HepG2 (cell line): ENCODE data around the gene MRPL58. TPM values are rescaled to one million over a fixed set of nuclear protein-coding genes. Genes with fewer than 3 reads are reported as not detected.

Experiments
- ATAC-seq: fragments of 200-7000 bp; cut with Tn5 transposase; 3 replicates; pipeline ENCODE4 v1.9.1; 2020; ENCODE audit warnings: mild to moderate bottlenecking, moderate library complexity
- BruUV-seq: library from RNA; stranded (reverse); fragments of 400-500 nt; replicated peaks from 2 replicates; lab custom pipeline; 2021; lab: Mats Ljungman, UMichigan
- CTCF ChIA-PET: fragments of 300-600 bp; formaldehyde crosslinking; extraction: SDS; loops from one replicate; lab custom pipeline; 2021; ENCODE audit warnings: low total read pairs, inconsistent platforms, low intra/inter-chr PET ratio; lab: Yijun Ruan, JAX
- POLR2A ChIA-PET: fragments of 350-600 bp; sonication (Branson Sonifier 250); formaldehyde crosslinking; loops from one replicate; lab custom pipeline; 2020; ENCODE audit warnings: antibody characterized with exemption, inconsistent platforms; lab: Yijun Ruan, JAX
- DNase-seq: peaks from one replicate; pipeline ENCODE4 v3.0.0-alpha.2; 2015; ENCODE audit warnings: low spot score
- FAIRE-seq: peaks from 3 replicates; lab custom pipeline; 2011; peaks lifted over from hg19 to GRCh38; lab: Jason Lieb, UNC
- H2AFZ ChIP-seq: one replicate; pipeline ENCODE4 v1.6.1; 2011; ENCODE audit warnings: low read length, inconsistent platforms
- H3K27ac ChIP-seq: fragments of 300-600 bp; 3 replicates; pipeline ENCODE4 v1.8.0; 2011; ENCODE audit warnings: mixed run types, mild to moderate bottlenecking, mixed read lengths, low read length, inconsistent platforms; ENCODE audit not compliant: insufficient read depth; ENCODE audit errors: extremely low read length
- H3K27me3 ChIP-seq, 2 experiments: fragments of 200-600 bp in 1 of 2; 2 replicates in 1 of 2; 3 replicates in 1 of 2; pipeline versions ENCODE4 v1.6.0 to v1.8.0; 2011; ENCODE audit warnings: low read length in 2 of 2, mild to moderate bottlenecking in 2 of 2, moderate library complexity in 2 of 2, inconsistent platforms in 1 of 2; ENCODE audit not compliant: insufficient read depth in 2 of 2, control insufficient read depth in 1 of 2
- H3K36me3 ChIP-seq, 2 experiments: fragments of 200-600 bp in 1 of 2; replicated peaks in 1 of 2; 2 replicates in 1 of 2; 3 replicates in 1 of 2; pipeline versions ENCODE4 v1.5.1 to v1.8.0; 2011; ENCODE audit warnings: low read length in 2 of 2, inconsistent platforms in 1 of 2; ENCODE audit not compliant: insufficient read depth in 2 of 2, control insufficient read depth in 1 of 2
- H3K4me1 ChIP-seq: 2 replicates; pipeline ENCODE4 v1.5.1; 2012; ENCODE audit warnings: low read length, inconsistent platforms; ENCODE audit not compliant: insufficient read depth
- H3K4me2 ChIP-seq: 2 replicates; pipeline ENCODE4 v1.6.0; 2011; ENCODE audit warnings: low read depth, low read length, inconsistent platforms
- H3K4me3 ChIP-seq, 3 experiments: fragments of 200-600 bp in 1 of 3; sonication (generic), shearing (Covaris generic) in 1 of 3; replicated peaks in 1 of 3; 2 replicates each; pipeline ENCODE4 v1.5.1; 2011 to 2016; ENCODE audit warnings: low read length in 3 of 3, inconsistent platforms in 2 of 3, low read depth in 2 of 3, mild to moderate bottlenecking in 2 of 3, control low read depth in 1 of 3, mixed read lengths in 1 of 3; ENCODE audit not compliant: insufficient read depth in 1 of 3
- H3K79me2 ChIP-seq: one replicate; pipeline ENCODE4 v1.6.1; 2011; ENCODE audit warnings: low read length, inconsistent platforms; ENCODE audit not compliant: insufficient read depth
- H3K9ac ChIP-seq: 2 replicates; pipeline ENCODE4 v1.6.0; 2011; ENCODE audit warnings: mild to moderate bottlenecking, low read depth, low read length, inconsistent platforms; ENCODE audit not compliant: insufficient read depth
- H3K9me3 ChIP-seq: 2 replicates; pipeline ENCODE4 v1.5.1; 2012; ENCODE audit warnings: mild to moderate bottlenecking, low read length
- H4K20me1 ChIP-seq: 2 replicates; pipeline ENCODE4 v1.6.0; 2011; ENCODE audit warnings: inconsistent platforms, mild to moderate bottlenecking, low read length, moderate library complexity; ENCODE audit not compliant: insufficient read depth
- ARNTL ChIP-seq: sonication (generic); formaldehyde crosslinking; IDR thresholded peaks from 2 replicates; pipeline ENCODE4 v1.4.0; 2020; ENCODE audit warnings: mild to moderate bottlenecking, missing genetic modification reagents
- HOXA5 ChIP-seq: sonication (generic); formaldehyde crosslinking; IDR thresholded peaks from 2 replicates; pipeline ENCODE4 v1.4.0; 2020; ENCODE audit warnings: missing genetic modification reagents
- MXD4 ChIP-seq: IDR thresholded peaks from 2 replicates; pipeline ENCODE4 v1.6.1; 2016; ENCODE audit warnings: mild to moderate bottlenecking, missing biosample characterization, missing genetic modification reagents
- PRDM4 ChIP-seq: sonication (generic); formaldehyde crosslinking; IDR thresholded peaks from 2 replicates; pipeline ENCODE4 v1.9.0; 2021; ENCODE audit warnings: missing genetic modification reagents, borderline replicate concordance
- SMARCE1 ChIP-seq: fragments of 450-650 bp; IDR thresholded peaks from 2 replicates; pipeline ENCODE4 v1.6.1; 2017; ENCODE audit warnings: borderline replicate concordance
- STAG1 ChIP-seq: sonication (generic); formaldehyde crosslinking; IDR thresholded peaks from 2 replicates; pipeline ENCODE4 v1.4.0; 2020; ENCODE audit warnings: missing genetic modification reagents
- ZFP90 ChIP-seq: sonication (generic); formaldehyde crosslinking; IDR thresholded peaks from 2 replicates; pipeline ENCODE4 v1.8.0; 2022; ENCODE audit warnings: missing genetic modification reagents, mild to moderate bottlenecking, inconsistent platforms, borderline replicate concordance
- ZNF761 ChIP-seq: sonication (generic); formaldehyde crosslinking; conservative IDR thresholded peaks from 2 replicates; pipeline ENCODE4 v1.4.0; 2020; ENCODE audit warnings: mild to moderate bottlenecking, missing genetic modification reagents
- WGBS: methylation state at CpG from one replicate; pipeline ENCODE4 v1.1.6; 2017; ENCODE audit warnings: low lambda C conversion rate; 5-methylcytosine and 5-hydroxymethylcytosine counted together
- in situ Hi-C: cut with HindIII; loops from 2 replicates; pipeline ENCODE4 v1.10.0; 2017; ENCODE audit warnings: low pct_unique_long_range_greater_than_20kb; ENCODE audit not compliant: extremely low pct_ligation_motif_present
- intact Hi-C: fragments of 100-400 bp; cut with micrococcal nuclease; formaldehyde crosslinking; loops from one replicate; pipeline ENCODE4 v1.10.0; 2022; ENCODE audit not compliant: unreplicated experiment
- polyA plus RNA-seq, 8 experiments: library from polyadenylated mRNA; depleted of rRNA in 3 of 8; stranded (reverse) in 7 of 8; unstranded in 1 of 8; fragments of >200 nt; fragmentation: Illumina TruSeq in 4 of 8; extraction: Trizol in 4 of 8; gene quantifications; 2 replicates each; pipeline versions ENCODE4 v1.2.1 to v1.2.3, GENCODE V29; 2011 to 2016; ENCODE audit warnings: low read depth in 4 of 8, missing spikeins in 1 of 8, mixed read lengths in 1 of 8; ENCODE audit not compliant: insufficient read depth in 1 of 8
- total RNA-seq, 5 experiments: library from RNA; depleted of rRNA; stranded (reverse); fragments of >200 nt; fragmentation: Illumina TruSeq; extraction: Trizol; gene quantifications; 2 replicates each; pipeline ENCODE4 v1.2.3, GENCODE V29; 2016; ENCODE audit warnings: low read depth in 1 of 5

Gene MRPL58
- total and polyA plus RNA-seq, 2 of the 13 experiments (the other 11 are each of a cell fraction or from before 2014, with no cell fraction given): 44.9 to 68.9 TPM

DNA sequence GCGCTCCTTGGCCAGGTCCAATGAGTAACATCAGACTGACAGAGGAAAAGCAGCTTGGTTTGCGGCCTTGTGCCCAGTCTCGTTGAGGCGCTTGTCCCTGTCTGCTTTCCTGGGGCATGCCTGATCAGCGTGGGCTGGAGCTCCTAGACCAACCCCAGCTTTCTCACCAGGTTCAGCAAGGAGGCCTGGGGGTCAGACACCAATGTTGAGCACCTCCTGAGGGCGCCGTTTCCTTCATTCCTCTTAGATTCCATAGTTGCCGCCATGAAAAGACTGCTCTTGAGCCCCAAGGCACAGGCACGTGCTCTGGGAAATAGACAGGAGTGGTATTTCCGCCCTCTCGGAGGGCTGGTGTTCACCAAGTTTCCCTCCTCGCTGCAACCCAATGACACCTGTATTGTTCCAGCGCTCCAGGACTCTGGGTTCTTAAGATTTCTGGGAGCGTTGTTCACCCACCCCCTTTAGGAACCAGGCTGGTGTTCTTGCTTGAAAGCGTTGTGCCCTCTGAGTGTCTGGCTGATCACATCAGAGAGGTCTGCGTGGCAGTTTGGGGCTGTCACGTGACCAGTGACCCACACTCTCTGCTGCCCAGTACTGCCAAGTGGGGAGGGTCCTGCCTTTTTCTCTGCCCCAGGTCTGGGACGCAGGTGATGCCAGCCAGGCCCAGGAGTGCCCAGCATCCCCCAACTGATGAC is 52.5 kb downstream of the MRPL58 start:
- BruUV-seq: TSS peak; percentile 49
- Histone ChIP-seq H3K27me3 (no peaks in the 10 kb centered on the region), H3K36me3 (peaks cover 20 to 45% of the 10 kb centered on the region in 2 experiments), H3K79me2 (no peaks in the 10 kb centered on the region), H4K20me1 (no peaks in the 10 kb centered on the region), H3K4me1 (0 out of 2 replicates have a peak, but pooled peaks cover 6% of the 10 kb centered on the region), H3K4me2 (no peak overlapping the region), H2AFZ (no peak overlapping the region), H3K9ac (no peak overlapping the region), H3K27ac (no peak overlapping the region), H3K4me3 (no peak overlapping the region), H3K9me3 (no peaks in the 10 kb centered on the region)
- in situ Hi-C loops (no loop called here), intact Hi-C loops (no loop called here)
- DNase-seq (no peak), FAIRE-seq (no peak), ATAC-seq (no peak)
- TF ChIP-seq MXD4 (no peak), ARNTL (no peak), PRDM4 (CRISPR knock-in tag) (no peak), SMARCE1 (no peak), HOXA5 (CRISPR knock-in tag) (no peak), STAG1 (CRISPR knock-in tag) (0 out of 2 replicates have a peak, but pooled peaks have one; percentile 8), ZNF761 (no peak), ZFP90 (CRISPR knock-in tag) (no peak)
- CTCF ChIA-PET: interaction anchor here (0.8 kb wide), 1 partner anchor 41 kb away, joined by 3 read pairs; no protein-coding TSS in a partner anchor
- whole genome bisulfite sequencing: 91% methylated on average over 18 of the region's 18 CpGs
- POLR2A ChIA-PET: no interaction called here
